Measurements from ENCODE around the gene IDH3G. TPM values are rescaled to one million over a fixed set of nuclear protein-coding genes. Genes with fewer than 3 reads are reported as not detected.

IDH3G gene
- total and polyA plus RNA-seq, 9 donors, result 41.3 to 58.5 (median 53.7) TPM

- DNase-seq, result peak in 4 of 5 donors; percentile 28 to 53 (median 40)
- H3K27ac ChIP-seq, result no peak overlapping the region
- no peaks in the 10 kb centered on the region for H3K9me3 ChIP-seq
- H3K27me3 ChIP-seq, result no peaks in the 10 kb centered on the region
- no peaks in the 10 kb centered on the region for H3K4me1 ChIP-seq (ENCODE audit: insufficient read depth)
- H3K4me3 ChIP-seq, result no peak overlapping the region
- H3K36me3 ChIP-seq, result no peaks in the 10 kb centered on the region
- WGBS, 3 donors, result 58 to 64% (median 60%) methylated on average over 21 of the region's 21 CpGs
- TF ChIP-seq POLR2A (IDR thresholded peaks at IDR 0.05) (no peak), CTCF (IDR thresholded peaks at IDR 0.05) (no peak), EP300 (IDR thresholded peaks at IDR 0.05) (no peak)
- intact Hi-C loops (cut with DNase I), result loop anchor here in 3 of 4 donors (5.0 kb wide), 3 partner anchors 186 to 291 kb away; no protein-coding TSS in a partner anchor
These were observed 27.9 kb downstream of the IDH3G start for GRCh38 chrX:153766098-153766817.

GRCh38 chrX:153765138-153766079, 28.8 kb downstream of the IDH3G start:
- Histone ChIP-seq H3K9me3 (no peaks in the 10 kb centered on the region), H3K36me3 (no peaks in the 10 kb centered on the region), H3K4me3 (peak overlapping the region; percentile 27), H3K27ac (no peak overlapping the region), H3K4me1 (ENCODE audit: insufficient read depth) (no peaks in the 10 kb centered on the region), H3K27me3 (no peaks in the 10 kb centered on the region)
- DNase-seq, result peak in 4 of 5 donors; percentile 25 to 66 (median 31)
- no peak for TF ChIP-seq POLR2A (IDR thresholded peaks at IDR 0.05)
- WGBS, 3 donors, result 63 to 80% (median 79%) methylated on average over 24 to 27 of the region's 27 CpGs
- intact Hi-C loops (cut with DNase I), result loop anchor here (2.0 to 5.0 kb wide), 4 partner anchors 187 to 292 kb away; no protein-coding TSS in a partner anchor

GRCh38 chrX:153764786-153765137, 29.4 kb downstream of the IDH3G start:
- DNase-seq, result peak in 1 of 5 donors; percentile 18
- Histone ChIP-seq H3K4me3 (peak overlapping the region; percentile 27), H3K27me3 (no peaks in the 10 kb centered on the region), H3K4me1 (ENCODE audit: insufficient read depth) (no peaks in the 10 kb centered on the region), H3K36me3 (no peaks in the 10 kb centered on the region), H3K9me3 (no peaks in the 10 kb centered on the region), H3K27ac (no peak overlapping the region)
- TF ChIP-seq EP300 (IDR thresholded peaks at IDR 0.05) (no peak), CTCF (IDR thresholded peaks at IDR 0.05) (no peak), POLR2A (IDR thresholded peaks at IDR 0.05) (no peak)
- 82 to 91% (median 88%) methylated on average over 5 to 7 of the region's 7 CpGs for WGBS, 3 donors
- intact Hi-C loops (cut with DNase I), result loop anchor here (2.0 to 5.0 kb wide), 4 partner anchors 188 to 293 kb away; no protein-coding TSS in a partner anchor

GRCh38 chrX:153763989-153764755, 30.0 kb downstream of the IDH3G start, which contains the start of gene PLXNB3:
TSS of gene PLXNB3 (plus strand) at chrX:153764249. CDS start at chrX:153765536, 1,287 bp downstream.
- TF ChIP-seq POLR2A (IDR thresholded peaks at IDR 0.05) (peak; percentile 10), CTCF (IDR thresholded peaks at IDR 0.05) (peak; percentile 58 to 71 (median 66)), EP300 (IDR thresholded peaks at IDR 0.05) (no peak)
- DNase-seq, result peak; percentile 64 to 81 (median 74)
- Histone ChIP-seq H3K27me3 (no peaks in the 10 kb centered on the region), H3K27ac (no peak within 1 kb of the TSS), H3K9me3 (no peaks in the 10 kb centered on the region), H3K4me3 (peak within 1 kb of the TSS; percentile 27), H3K4me1 (ENCODE audit: insufficient read depth) (no peaks in the 10 kb centered on the region), H3K36me3 (no peaks in the 10 kb centered on the region)
- intact Hi-C loops (cut with DNase I), result loop anchor here in 2 of 4 donors (2.0 to 5.0 kb wide), 2 partner anchors 188 to 189 kb away; no protein-coding TSS in a partner anchor
- 35 to 38% (median 38%) methylated on average over 26 of the region's 26 CpGs for WGBS, 3 donors
